Umbilical cord (tissue), 2 donors: ENCODE data around the gene HOXB4. TPM values are rescaled to one million over a fixed set of nuclear protein-coding genes. Genes with fewer than 3 reads are reported as not detected.
A peak's percentile ranks its signal among the peaks of the same experiment; 100 is the strongest.

ENCODE experiments used
- DNase-seq: peaks from one replicate; pipeline ENCODE4 v3.0.0-alpha.2; 2015; ENCODE audit warnings: low spot score
- total RNA-seq: library from RNA; depleted of rRNA; stranded (reverse); fragments of >200 nt; gene quantifications from one replicate; pipeline ENCODE4 v1.2.3, GENCODE V29; 2014; ENCODE audit warnings: low replicate concordance; ENCODE audit not compliant: insufficient read depth

The HOXB4 gene
- total RNA-seq, 1 donor from 2014 or later = 3.4 TPM

GRCh38 chr17:48601539-48602425 lies 23.6 kb upstream of the HOXB4 start:
- no peak for DNase-seq

- DNase-seq = no peak
Measured at GRCh38 chr17:48601207-48601538, 23.0 kb upstream of the HOXB4 start.

GRCh38 chr17:48600244-48601098 lies 22.3 kb upstream of the HOXB4 start:
- DNase-seq = no peak

GRCh38 chr17:48599354-48599753 lies 21.2 kb upstream of the HOXB4 start:
- no peak for DNase-seq

- no peak for DNase-seq
Measured at GRCh38 chr17:48598736-48599135, 20.6 kb upstream of the HOXB4 start.

GRCh38 chr17:48597778-48598631 lies 19.9 kb upstream of the HOXB4 start:
- DNase-seq = no peak

GRCh38 chr17:48597528-48597777 lies 19.3 kb upstream of the HOXB4 start:
- DNase-seq = no peak

- DNase-seq = no peak
Measured at GRCh38 chr17:48596735-48597527, 18.8 kb upstream of the HOXB4 start.

- DNase-seq = no peak
Measured at GRCh38 chr17:48596000-48596734, 18.0 kb upstream of the HOXB4 start.

- DNase-seq = no peak
Measured at GRCh38 chr17:48595278-48595999, 17.3 kb upstream of the HOXB4 start.

- no peak for DNase-seq
Measured at GRCh38 chr17:48594538-48595277, 16.6 kb upstream of the HOXB4 start.

GRCh38 chr17:48593840-48594537 lies 15.8 kb upstream of the HOXB4 start:
- peak; percentile 79 for DNase-seq

GRCh38 chr17:48593126-48593829 lies 15.1 kb upstream of the HOXB4 start, which contains the start of gene HOXB5:
HOXB5 (minus strand) TSS chr17:48593779; CDS start chr17:48593682, 97 bp downstream.
- no peak for DNase-seq

- no peak for DNase-seq
Measured at GRCh38 chr17:48592577-48592976, 14.4 kb upstream of the HOXB4 start.

- no peak for DNase-seq
Measured at GRCh38 chr17:48592057-48592514, 13.9 kb upstream of the HOXB4 start.

GRCh38 chr17:48591255-48592056 lies 13.3 kb upstream of the HOXB4 start:
- no peak for DNase-seq
